GM21825 (cell line): ENCODE results near the gene ZNF648.
"Not testable (repeated sequence)": the region's sequence is repeated elsewhere in the genome, so short reads cannot be mapped to it uniquely, and the experiment has no call there.

Experiments used
- ATAC-seq: cut with Tn5 transposase; IDR thresholded peaks from one replicate; pipeline ENCODE4 v1.9.1; 2021; ENCODE audit warnings: mild to moderate bottlenecking, moderate library complexity; ENCODE audit not compliant: unreplicated experiment

ZNF648 gene

GRCh38 chr1:182071924-182072323 is 10.4 kb upstream of the ZNF648 start:
- no peak for ATAC-seq

- no peak for ATAC-seq
Observed at GRCh38 chr1:182069028-182069466, 7.5 kb upstream of the ZNF648 start.

DNA sequence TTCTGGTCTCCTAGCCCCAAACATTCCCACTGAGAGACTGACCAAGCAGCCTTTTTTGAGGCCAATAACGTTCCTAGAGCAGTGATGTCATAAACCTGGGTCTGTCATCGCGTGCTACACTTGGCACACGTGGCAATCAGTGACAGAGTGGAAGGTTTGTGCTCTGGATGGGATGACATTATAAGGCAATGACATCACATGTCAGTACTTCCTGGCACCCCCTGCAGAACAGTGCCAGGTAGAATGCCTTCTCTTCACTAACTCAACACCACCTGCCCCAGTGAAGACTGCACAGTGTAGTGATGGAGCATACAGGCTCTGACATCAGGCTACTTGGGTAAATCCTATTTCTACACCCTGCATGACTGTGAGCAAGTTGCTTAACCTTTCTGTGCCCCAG is 5.4 kb upstream of the ZNF648 start:
- ATAC-seq, result no peak

- ATAC-seq, result no peak
Observed at GRCh38 chr1:182065126-182065845, 3.8 kb upstream of the ZNF648 start.

- ATAC-seq, result no peak
Observed at GRCh38 chr1:182064611-182065010, 3.1 kb upstream of the ZNF648 start.

DNA sequence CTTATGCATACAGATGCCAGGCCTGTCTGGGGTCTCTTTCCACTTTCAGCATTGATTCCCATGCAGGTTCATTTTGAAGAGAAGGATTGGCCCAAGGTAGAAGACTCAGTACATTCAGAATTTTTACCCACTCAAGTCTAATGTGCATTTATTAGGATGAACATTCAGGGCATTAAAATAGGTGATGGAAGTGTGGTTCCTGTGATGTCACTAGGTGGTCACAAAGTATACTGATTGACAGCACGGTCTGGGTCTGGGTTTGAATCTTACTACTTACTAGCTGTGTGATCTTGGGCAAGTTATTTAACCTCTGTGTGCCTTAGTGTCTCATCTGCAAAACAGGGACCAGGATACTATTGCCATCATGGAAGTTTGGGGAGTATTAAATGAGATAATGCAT is 711 bp upstream of the ZNF648 start:
- no peak for ATAC-seq

- no peak for ATAC-seq
Observed at GRCh38 chr1:182060877-182061276, 635 bp downstream of the ZNF648 start.

GRCh38 chr1:182059936-182060335 is 1.6 kb downstream of the ZNF648 start:
- no peak for ATAC-seq

- ATAC-seq, result no peak
Observed at GRCh38 chr1:182056601-182057366, 4.7 kb downstream of the ZNF648 start.

DNA sequence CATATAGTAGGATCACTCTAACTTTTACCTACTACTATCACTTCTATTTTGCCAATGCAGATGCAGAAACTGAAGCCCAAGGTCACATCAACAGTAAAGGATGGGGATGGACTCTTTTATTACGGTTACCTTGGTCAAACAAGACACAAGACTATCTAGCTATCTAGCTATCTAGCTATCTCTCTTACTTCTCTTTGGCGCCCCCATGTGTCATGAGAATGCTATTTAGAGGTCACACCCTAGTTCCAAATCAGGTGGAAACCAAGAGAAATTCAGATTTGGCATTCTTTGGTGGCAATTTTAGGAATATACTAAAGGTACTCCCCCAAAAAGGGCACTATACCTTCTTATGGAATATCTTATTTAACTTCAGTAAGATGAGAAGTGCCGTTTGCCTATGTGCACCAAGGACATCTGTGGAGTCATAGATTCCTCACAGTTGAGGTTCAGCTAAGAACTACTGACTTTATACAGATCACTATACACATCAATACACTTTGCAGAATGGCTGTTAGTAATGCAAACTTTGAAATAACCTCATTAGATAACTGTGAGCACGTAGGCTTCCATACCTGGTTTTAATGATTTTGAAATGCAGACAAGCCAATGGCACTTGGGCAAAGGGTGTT is 6.7 kb downstream of the ZNF648 start:
- no peak for ATAC-seq

GRCh38 chr1:182052355-182052754 is 9.2 kb downstream of the ZNF648 start:
- no peak for ATAC-seq

GRCh38 chr1:182051938-182052337 is 9.6 kb downstream of the ZNF648 start:
- no peak for ATAC-seq

GRCh38 chr1:182050481-182051448 is 10.7 kb downstream of the ZNF648 start:
- no peak for ATAC-seq

DNA sequence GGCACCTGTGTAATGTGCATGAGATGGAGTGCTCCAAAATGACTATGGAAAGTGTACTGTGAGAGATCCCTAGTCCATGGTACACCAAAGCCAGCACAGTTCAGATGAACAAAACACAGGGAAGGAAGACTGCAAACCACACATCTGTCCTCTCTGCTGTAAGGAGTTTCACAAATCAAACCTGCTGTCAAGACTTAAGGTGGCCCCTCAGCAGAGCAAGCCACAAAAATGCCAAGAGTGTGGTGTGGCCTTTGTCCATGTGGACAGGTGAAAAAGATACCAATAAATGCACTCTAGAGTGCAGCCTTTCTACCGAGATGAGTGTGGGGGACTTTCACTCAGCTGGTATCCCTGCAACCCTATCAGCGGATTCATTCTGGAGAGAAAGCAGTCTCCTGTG is 12.9 kb downstream of the ZNF648 start:
- ATAC-seq, result no peak

GRCh38 chr1:182046763-182047162 is 14.7 kb downstream of the ZNF648 start:
- no peak for ATAC-seq

- ATAC-seq, result not testable (repeated sequence)
Observed at GRCh38 chr1:182045481-182045880, 16.0 kb downstream of the ZNF648 start.

GRCh38 chr1:182041615-182042014 is 19.9 kb downstream of the ZNF648 start:
- no peak for ATAC-seq

- ATAC-seq, result no peak
Observed at GRCh38 chr1:182038220-182038619, 23.3 kb downstream of the ZNF648 start.

DNA sequence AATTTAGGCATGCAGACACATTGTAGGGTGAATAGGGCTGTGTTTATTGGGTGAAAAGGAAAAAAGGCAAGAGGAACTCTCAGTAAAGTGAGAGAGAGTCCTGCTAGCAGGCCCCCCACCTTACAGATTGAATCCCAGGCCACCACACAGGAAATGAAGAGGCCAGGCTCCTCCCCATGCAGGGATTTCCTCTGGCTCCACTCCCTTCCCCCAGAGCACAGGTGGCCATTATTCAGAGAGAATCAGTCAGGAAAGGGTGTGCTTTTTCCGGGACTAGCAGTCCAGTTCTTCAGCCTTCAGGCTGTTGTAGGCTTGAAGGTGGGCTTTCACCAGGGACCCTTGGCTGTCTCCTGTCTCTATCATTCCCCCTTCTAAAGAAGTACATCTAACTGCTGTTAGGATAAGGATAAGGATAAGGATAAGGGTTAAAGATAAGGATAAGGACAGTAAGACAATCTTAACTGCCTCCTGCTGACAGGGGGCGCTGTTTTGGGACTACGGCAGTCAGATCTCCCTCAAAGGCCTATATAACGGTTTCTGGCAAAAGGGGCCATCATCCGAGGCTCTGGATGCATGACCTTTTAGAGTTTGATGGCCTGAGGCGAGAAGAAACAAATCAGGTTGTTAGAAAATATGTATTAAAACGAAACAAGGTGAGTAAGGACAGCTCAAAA is 26.3 kb downstream of the ZNF648 start:
- ATAC-seq, result no peak

DNA sequence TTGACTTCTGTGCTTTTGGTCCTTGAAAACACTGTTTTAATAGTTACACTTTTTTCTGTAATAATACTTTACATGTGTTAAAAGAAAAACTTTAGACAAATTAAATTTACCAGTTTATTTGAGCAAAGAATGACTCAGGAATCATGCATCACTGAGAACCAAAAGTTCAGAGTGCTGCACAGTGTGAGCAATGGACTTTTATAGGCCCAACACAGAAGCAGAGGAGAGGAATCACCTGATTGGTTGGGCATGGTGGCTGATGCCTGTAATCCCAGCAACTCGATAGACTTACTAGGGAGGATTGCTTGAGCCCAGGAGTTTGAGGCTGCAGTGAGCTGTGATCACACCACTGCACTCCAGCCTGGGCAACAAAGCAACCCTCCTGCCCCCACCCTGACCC is 29.3 kb downstream of the ZNF648 start:
- ATAC-seq, result no peak
